Measurements from ENCODE around the gene ITPR2. TPM values are rescaled to one million over a fixed set of nuclear protein-coding genes. Genes with fewer than 3 reads are reported as not detected.

ITPR2 gene
- polyA plus RNA-seq, 2 of the 4 experiments (the other 2 are of a cell fraction): 3.1 to 8.1 TPM

DNA sequence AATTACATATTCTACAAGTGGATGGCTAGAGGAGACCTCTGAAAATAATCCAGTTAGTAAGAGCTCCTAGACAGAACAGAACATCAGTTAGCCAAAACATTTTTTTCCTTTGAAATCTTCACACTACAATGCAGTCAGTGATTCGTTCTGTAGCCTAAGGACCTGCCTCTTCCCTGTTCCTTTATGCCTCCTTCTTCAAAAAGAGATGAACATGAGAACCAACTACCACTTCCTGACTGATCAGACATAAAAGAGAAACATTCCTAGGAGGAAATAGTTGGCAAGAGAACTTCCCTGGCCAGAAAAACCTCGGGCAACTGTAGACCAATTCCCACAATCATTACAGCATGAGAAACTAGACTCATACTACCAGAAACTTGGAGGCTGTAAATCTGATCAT lies 29.4 kb downstream of the ITPR2 start (continued):
- TF ChIP-seq, protein P1, sequence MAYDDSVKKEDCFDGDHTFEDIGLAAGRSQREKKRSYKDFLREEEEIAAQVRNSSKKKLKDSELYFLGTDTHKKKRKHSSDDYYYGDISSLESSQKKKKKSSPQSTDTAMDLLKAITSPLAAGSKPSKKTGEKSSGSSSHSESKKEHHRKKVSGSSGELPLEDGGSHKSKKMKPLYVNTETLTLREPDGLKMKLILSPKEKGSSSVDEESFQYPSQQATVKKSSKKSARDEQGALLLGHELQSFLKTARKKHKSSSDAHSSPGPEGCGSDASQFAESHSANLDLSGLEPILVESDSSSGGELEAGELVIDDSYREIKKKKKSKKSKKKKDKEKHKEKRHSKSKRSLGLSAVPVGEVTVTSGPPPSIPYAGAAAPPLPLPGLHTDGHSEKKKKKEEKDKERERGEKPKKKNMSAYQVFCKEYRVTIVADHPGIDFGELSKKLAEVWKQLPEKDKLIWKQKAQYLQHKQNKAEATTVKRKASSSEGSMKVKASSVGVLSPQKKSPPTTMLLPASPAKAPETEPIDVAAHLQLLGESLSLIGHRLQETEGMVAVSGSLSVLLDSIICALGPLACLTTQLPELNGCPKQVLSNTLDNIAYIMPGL (CRISPR knock-in tag; IDR thresholded peaks at IDR 0.05; ENCODE audit: borderline replicate concordance): no peak
- TF ChIP-seq KDM1A (IDR thresholded peaks at IDR 0.05; ENCODE audit: low read depth): no peak
- TF ChIP-seq MAZ (IDR thresholded peaks at IDR 0.05; ENCODE audit: borderline replicate concordance, low read depth, low read length): no peak
- no peak for TF ChIP-seq FOSB (CRISPR knock-in tag; IDR thresholded peaks at IDR 0.05)
- no peak for TF ChIP-seq RCOR1 (IDR thresholded peaks at IDR 0.05; ENCODE audit: low read depth, low read length)
- TF ChIP-seq ZSCAN20 (CRISPR knock-in tag; IDR thresholded peaks at IDR 0.05): no peak
- no peak for TF ChIP-seq HEYL (CRISPR knock-in tag; IDR thresholded peaks at IDR 0.05)
- TF ChIP-seq POLR2AphosphoS2 (conservative IDR thresholded peaks at IDR 0.05; ENCODE audit: low read length): no peak
- TF ChIP-seq ZC3H11A (IDR thresholded peaks at IDR 0.05): no peak
- no peak for TF ChIP-seq ZFP36 (IDR thresholded peaks at IDR 0.05; ENCODE audit: borderline replicate concordance, partially characterized antibody)
- TF ChIP-seq, protein P2, sequence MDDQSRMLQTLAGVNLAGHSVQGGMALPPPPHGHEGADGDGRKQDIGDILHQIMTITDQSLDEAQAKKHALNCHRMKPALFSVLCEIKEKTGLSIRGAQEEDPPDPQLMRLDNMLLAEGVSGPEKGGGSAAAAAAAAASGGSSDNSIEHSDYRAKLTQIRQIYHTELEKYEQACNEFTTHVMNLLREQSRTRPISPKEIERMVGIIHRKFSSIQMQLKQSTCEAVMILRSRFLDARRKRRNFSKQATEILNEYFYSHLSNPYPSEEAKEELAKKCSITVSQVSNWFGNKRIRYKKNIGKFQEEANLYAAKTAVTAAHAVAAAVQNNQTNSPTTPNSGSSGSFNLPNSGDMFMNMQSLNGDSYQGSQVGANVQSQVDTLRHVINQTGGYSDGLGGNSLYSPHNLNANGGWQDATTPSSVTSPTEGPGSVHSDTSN (IDR thresholded peaks at IDR 0.05): no peak
- TF ChIP-seq CHD4 (IDR thresholded peaks at IDR 0.05; ENCODE audit: borderline replicate concordance): no peak

DNA sequence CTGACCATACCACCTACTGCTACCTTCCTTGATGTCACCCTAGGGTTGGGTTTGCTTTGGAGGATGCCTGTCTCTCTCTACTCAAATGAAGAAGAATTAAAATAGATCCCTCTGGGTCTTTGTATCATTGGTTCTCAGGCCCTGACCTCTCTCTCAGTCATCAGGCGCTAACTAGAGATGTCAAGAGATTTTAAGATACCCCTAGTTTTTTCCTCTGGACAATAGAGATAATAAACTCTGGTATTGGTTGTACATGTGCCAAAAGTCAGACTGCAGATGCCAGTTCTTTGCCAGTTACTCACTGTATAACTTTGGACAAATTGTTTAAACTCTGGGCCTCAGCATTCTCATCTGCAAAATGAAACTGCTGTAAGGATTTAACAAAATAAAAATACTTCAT lies 31.5 kb downstream of the ITPR2 start:
- H3K9me3 ChIP-seq: no peaks in the 10 kb centered on the region
- 96% methylated on average over 1 of the region's 1 CpG for WGBS (ENCODE audit: missing lambda C conversion rate)
- CTCF ChIA-PET: interaction anchor here (0.6 to 1.1 kb wide), 2 partner anchors 38 to 44 kb away, joined by 3 read pairs; no protein-coding TSS in a partner anchor
- TF ChIP-seq FOXS1 (CRISPR knock-in tag; IDR thresholded peaks at IDR 0.05) (no peak), SMC3 (IDR thresholded peaks at IDR 0.05) (no peak), ATOH8 (CRISPR knock-in tag; IDR thresholded peaks at IDR 0.05; ENCODE audit: low read depth) (no peak), ELK1 (IDR thresholded peaks at IDR 0.05; ENCODE audit: low read depth, low read length) (no peak), HES2 (IDR thresholded peaks at IDR 0.05) (no peak), TFCP2L1 (CRISPR knock-in tag; IDR thresholded peaks at IDR 0.05) (no peak), HOXB5 (CRISPR knock-in tag; IDR thresholded peaks at IDR 0.05) (no peak), ESRRA (IDR thresholded peaks at IDR 0.05; ENCODE audit: borderline replicate concordance, low read length) (no peak), MAX (IDR thresholded peaks at IDR 0.05) (no peak), KDM1A (IDR thresholded peaks at IDR 0.05; ENCODE audit: low read depth) (no peak), MYC (IDR thresholded peaks at IDR 0.05; ENCODE audit: borderline replicate concordance, low read length) (no peak)
- DNase-seq (ENCODE audit: low read depth in 1 of 2, low spot score in 1 of 2): no peak
- no peak for FAIRE-seq
- no peak overlapping the region for H3K4me2 ChIP-seq
- H3K4me1 ChIP-seq: peaks cover 11% of the 10 kb centered on the region; the same call in 2 of the 3 replicates
- POLR2A ChIA-PET: no interaction called here
- H3K27ac ChIP-seq: no peak overlapping the region
- ATAC-seq: no peak
- H3K4me3 ChIP-seq: no peak overlapping the region

All from A549 (cell line).